ENCODE data around the gene PLEKHA6.

PLEKHA6 gene

GRCh38 chr1:204354579-204354978, 5.2 kb downstream of the PLEKHA6 start:
- DNase-seq: no peak

GRCh38 chr1:204353213-204353910, 6.4 kb downstream of the PLEKHA6 start:
- DNase-seq: no peak

- no peak for DNase-seq
Measured at GRCh38 chr1:204350857-204351573, 8.7 kb downstream of the PLEKHA6 start.

GRCh38 chr1:204350312-204350711, 9.4 kb downstream of the PLEKHA6 start:
- no peak for DNase-seq

- no peak for DNase-seq
Measured at GRCh38 chr1:204349602-204350001, 10.1 kb downstream of the PLEKHA6 start.

GRCh38 chr1:204348722-204349121, 11.0 kb downstream of the PLEKHA6 start:
- DNase-seq: no peak

GRCh38 chr1:204348242-204348641, 11.5 kb downstream of the PLEKHA6 start:
- DNase-seq: no peak

GRCh38 chr1:204345941-204346645, 13.6 kb downstream of the PLEKHA6 start:
- DNase-seq: no peak

- DNase-seq: no peak
Measured at GRCh38 chr1:204345438-204345841, 14.3 kb downstream of the PLEKHA6 start.

GRCh38 chr1:204344665-204345355, 14.9 kb downstream of the PLEKHA6 start:
- no peak for DNase-seq

- no peak for DNase-seq
Measured at GRCh38 chr1:204343802-204344201, 15.9 kb downstream of the PLEKHA6 start.

GRCh38 chr1:204343247-204343646, 16.5 kb downstream of the PLEKHA6 start:
- no peak for DNase-seq

GRCh38 chr1:204342310-204342709, 17.4 kb downstream of the PLEKHA6 start:
- DNase-seq: no peak

GRCh38 chr1:204341380-204341779, 18.3 kb downstream of the PLEKHA6 start:
- no peak for DNase-seq

GRCh38 chr1:204340081-204340889, 19.4 kb downstream of the PLEKHA6 start:
- DNase-seq: no peak

- no peak for DNase-seq
Measured at GRCh38 chr1:204339541-204339940, 20.2 kb downstream of the PLEKHA6 start.

GRCh38 chr1:204338997-204339396, 20.7 kb downstream of the PLEKHA6 start:
- no peak for DNase-seq

GRCh38 chr1:204338360-204338759, 21.4 kb downstream of the PLEKHA6 start:
- DNase-seq: no peak

- no peak for DNase-seq
Measured at GRCh38 chr1:204337583-204337982, 22.1 kb downstream of the PLEKHA6 start.

GRCh38 chr1:204337036-204337429, 22.7 kb downstream of the PLEKHA6 start:
- no peak for DNase-seq

GRCh38 chr1:204336421-204337035, 23.2 kb downstream of the PLEKHA6 start:
- no peak for DNase-seq

- no peak for DNase-seq
Measured at GRCh38 chr1:204335533-204335932, 24.2 kb downstream of the PLEKHA6 start.

Data from SW 1271 (cell line).